KMS-11 (cell line): ENCODE measurements around the gene IFI16.
"Not testable (repeated sequence)": the region's sequence is repeated elsewhere in the genome, so short reads cannot be mapped to it uniquely, and the experiment has no call there.

ENCODE experiments used
- H2AFZ ChIP-seq: fragments of 200-600 bp; sonication (generic); 2 replicates; pipeline ENCODE4 v1.6.1; 2016; ENCODE audit warnings: antibody characterized with exemption, mixed run types, low read depth
- H3K27ac ChIP-seq: fragments of 200-600 bp; sonication (generic); 2 replicates; pipeline ENCODE4 v1.6.1; 2016; ENCODE audit warnings: mild to moderate bottlenecking, mixed run types
- H3K27me3 ChIP-seq: fragments of 200-600 bp; sonication (generic); 2 replicates; pipeline ENCODE4 v1.6.1; 2017; ENCODE audit warnings: mild to moderate bottlenecking, low read depth, mixed run types, moderate library complexity; ENCODE audit not compliant: insufficient read depth
- H3K36me3 ChIP-seq: fragments of 200-600 bp; sonication (generic); 2 replicates; pipeline ENCODE4 v1.6.1; 2017; ENCODE audit warnings: mild to moderate bottlenecking, mixed run types; ENCODE audit not compliant: insufficient read depth
- H3K4me1 ChIP-seq: fragments of 200-600 bp; sonication (generic); 2 replicates; pipeline ENCODE4 v1.6.1; 2016; ENCODE audit warnings: mild to moderate bottlenecking, low read depth, mixed run types; ENCODE audit not compliant: poor library complexity, severe bottlenecking
- H3K4me2 ChIP-seq: fragments of 200-600 bp; sonication (generic); 2 replicates; pipeline ENCODE4 v1.7.0; 2016; ENCODE audit warnings: mild to moderate bottlenecking, mixed run types
- H3K4me3 ChIP-seq: fragments of 200-600 bp; sonication (generic); IDR thresholded peaks from 2 replicates; pipeline ENCODE4 v1.6.1; 2017; ENCODE audit warnings: low read depth, low read length, mixed read lengths; ENCODE audit not compliant: insufficient read depth
- H3K79me2 ChIP-seq: fragments of 200-600 bp; sonication (generic); 2 replicates; pipeline ENCODE4 v1.6.1; 2016; ENCODE audit warnings: low read depth, mixed run types; ENCODE audit not compliant: insufficient read depth
- H3K9ac ChIP-seq: fragments of 200-600 bp; sonication (generic); 2 replicates; pipeline ENCODE4 v1.6.1; 2016; ENCODE audit warnings: mild to moderate bottlenecking, mixed run types
- H4K20me1 ChIP-seq: fragments of 200-600 bp; sonication (generic); 2 replicates; pipeline ENCODE4 v1.6.1; 2016; ENCODE audit warnings: mild to moderate bottlenecking, mixed run types; ENCODE audit not compliant: insufficient read depth
- CTCF ChIP-seq: fragments of 200-600 bp; sonication (generic); conservative IDR thresholded peaks from 2 replicates; pipeline ENCODE4 v1.6.1; 2017; ENCODE audit warnings: low read depth, mild to moderate bottlenecking, antibody characterized with exemption, low read length, moderate library complexity, mixed read lengths

Gene IFI16

GRCh38 chr1:159098596-159098995 is 88.9 kb downstream of the IFI16 start:
- no peak for TF ChIP-seq CTCF
- no peak overlapping the region for H3K4me2 ChIP-seq
- H3K79me2 ChIP-seq = no peaks in the 10 kb centered on the region
- H3K4me1 ChIP-seq = no peaks in the 10 kb centered on the region
- no peak overlapping the region for H3K9ac ChIP-seq
- no peaks in the 10 kb centered on the region for H3K27me3 ChIP-seq
- H3K36me3 ChIP-seq = no peaks in the 10 kb centered on the region
- H3K4me3 ChIP-seq = no peak overlapping the region
- H2AFZ ChIP-seq = no peak overlapping the region
- no peaks in the 10 kb centered on the region for H4K20me1 ChIP-seq
- H3K27ac ChIP-seq = no peak overlapping the region

DNA sequence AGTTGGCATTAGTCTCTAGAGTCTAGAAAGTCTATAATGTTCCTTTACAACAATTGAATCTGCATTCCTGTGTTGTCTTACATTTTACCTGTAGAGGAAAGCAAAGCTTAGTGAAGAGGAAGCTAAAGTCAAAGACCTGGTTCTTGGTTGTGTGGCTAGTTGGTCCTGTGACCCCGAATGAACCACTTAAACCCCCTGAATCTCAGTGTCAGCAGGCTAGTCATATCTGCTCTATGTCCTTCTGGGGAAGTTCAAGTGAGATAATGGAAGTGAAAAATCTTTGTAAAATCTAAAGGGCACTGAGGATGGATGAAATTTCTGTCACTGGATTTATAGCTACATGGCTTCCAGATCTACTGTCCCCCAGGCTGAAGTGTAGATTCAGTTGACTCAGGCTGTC is 90.9 kb downstream of the IFI16 start:
- H3K79me2 ChIP-seq = no peaks in the 10 kb centered on the region
- H4K20me1 ChIP-seq = no peaks in the 10 kb centered on the region
- no peaks in the 10 kb centered on the region for H3K36me3 ChIP-seq
- TF ChIP-seq CTCF = no peak
- H3K27ac ChIP-seq = no peak overlapping the region
- H3K4me2 ChIP-seq = no peak overlapping the region
- no peaks in the 10 kb centered on the region for H3K4me1 ChIP-seq
- H2AFZ ChIP-seq = no peak overlapping the region
- no peak overlapping the region for H3K4me3 ChIP-seq
- no peaks in the 10 kb centered on the region for H3K27me3 ChIP-seq
- no peak overlapping the region for H3K9ac ChIP-seq

GRCh38 chr1:159103021-159103420 is 93.3 kb downstream of the IFI16 start:
- not testable (repeated sequence) for H4K20me1 ChIP-seq, H2AFZ ChIP-seq, H3K9ac ChIP-seq, H3K36me3 ChIP-seq, H3K4me3 ChIP-seq, H3K4me1 ChIP-seq, H3K27me3 ChIP-seq, H3K4me2 ChIP-seq, H3K79me2 ChIP-seq, H3K27ac ChIP-seq
